Colonic mucosa (tissue), 4 donors: ENCODE data around the gene RBP3. TPM values are rescaled to one million over a fixed set of nuclear protein-coding genes. Genes with fewer than 3 reads are reported as not detected.

Source experiments
- DNase-seq: peaks from one replicate; pipeline ENCODE4 v3.0.0-alpha.2; 2020
- H3K27ac ChIP-seq: fragments of 200-600 bp; one replicate; pipeline ENCODE4 v1.8.0; 2021
- H3K27me3 ChIP-seq: fragments of 200-600 bp; one replicate; pipeline ENCODE4 v1.8.0; 2021
- H3K36me3 ChIP-seq: fragments of 200-600 bp; one replicate; pipeline ENCODE4 v1.8.0; 2021
- H3K4me1 ChIP-seq: fragments of 200-600 bp; one replicate; pipeline ENCODE4 v1.8.0; 2021; ENCODE audit warnings: mild to moderate bottlenecking
- H3K4me3 ChIP-seq: fragments of 200-600 bp; one replicate; pipeline ENCODE4 v1.8.0; 2021
- H3K9ac ChIP-seq, 2 donors: one replicate each; pipeline ENCODE4 v1.7.0; 2013; ENCODE audit warnings: control low read depth in 2 of 2, low read depth in 2 of 2, low read length in 2 of 2
- H3K9me3 ChIP-seq: fragments of 200-600 bp; one replicate; pipeline ENCODE4 v1.8.0; 2021
- intact Hi-C: fragments of 100-400 bp; cut with DNase I; formaldehyde crosslinking; loops from one replicate; pipeline ENCODE4 v1.14.1; 2022
- total RNA-seq, 2 donors: library from RNA; stranded (reverse); fragmentation: NEBNext Ultra II Directional in 1 of 2; extraction: Animal tissue kit (Norgen Biotek cat#: 25700) in 1 of 2; gene quantifications; one replicate each; pipeline ENCODE4 v1.2.1, GENCODE V29; 2021
- TF ChIP-seq, protein P1 (sequence below): fragments of 200-600 bp; IDR thresholded peaks from one replicate; pipeline ENCODE4 v1.8.0; 2022; ENCODE audit warnings: antibody characterized with exemption, mild to moderate bottlenecking
- donor health status: healthy.
- donor health status: DM: no; HTN: no; CAD: no.
- donor health status: DM: no; HTN: no; CAD: no.

Gene RBP3
- total RNA-seq, 2 donors from 2014 or later = not detected

- no peak for DNase-seq
- TF ChIP-seq, protein P1, sequence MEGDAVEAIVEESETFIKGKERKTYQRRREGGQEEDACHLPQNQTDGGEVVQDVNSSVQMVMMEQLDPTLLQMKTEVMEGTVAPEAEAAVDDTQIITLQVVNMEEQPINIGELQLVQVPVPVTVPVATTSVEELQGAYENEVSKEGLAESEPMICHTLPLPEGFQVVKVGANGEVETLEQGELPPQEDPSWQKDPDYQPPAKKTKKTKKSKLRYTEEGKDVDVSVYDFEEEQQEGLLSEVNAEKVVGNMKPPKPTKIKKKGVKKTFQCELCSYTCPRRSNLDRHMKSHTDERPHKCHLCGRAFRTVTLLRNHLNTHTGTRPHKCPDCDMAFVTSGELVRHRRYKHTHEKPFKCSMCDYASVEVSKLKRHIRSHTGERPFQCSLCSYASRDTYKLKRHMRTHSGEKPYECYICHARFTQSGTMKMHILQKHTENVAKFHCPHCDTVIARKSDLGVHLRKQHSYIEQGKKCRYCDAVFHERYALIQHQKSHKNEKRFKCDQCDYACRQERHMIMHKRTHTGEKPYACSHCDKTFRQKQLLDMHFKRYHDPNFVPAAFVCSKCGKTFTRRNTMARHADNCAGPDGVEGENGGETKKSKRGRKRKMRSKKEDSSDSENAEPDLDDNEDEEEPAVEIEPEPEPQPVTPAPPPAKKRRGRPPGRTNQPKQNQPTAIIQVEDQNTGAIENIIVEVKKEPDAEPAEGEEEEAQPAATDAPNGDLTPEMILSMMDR = no peak
- no peak overlapping the region for H3K27ac ChIP-seq
- H3K27me3 ChIP-seq = no peaks in the 10 kb centered on the region
- intact Hi-C loops = no loop called here
- H3K4me1 ChIP-seq = peaks cover 6% of the 10 kb centered on the region
- H3K9me3 ChIP-seq = no peaks in the 10 kb centered on the region
- H3K9ac ChIP-seq = no peak overlapping the region
- H3K36me3 ChIP-seq = no peaks in the 10 kb centered on the region
- no peak overlapping the region for H3K4me3 ChIP-seq
Measured at GRCh38 chr10:47326927-47327330, 21.2 kb upstream of the RBP3 start.

- Histone ChIP-seq H3K27me3 (no peaks in the 10 kb centered on the region), H3K9ac (no peak overlapping the region), H3K9me3 (no peaks in the 10 kb centered on the region), H3K36me3 (no peaks in the 10 kb centered on the region), H3K27ac (peak overlapping the region; percentile 71), H3K4me1 (peaks cover 6% of the 10 kb centered on the region), H3K4me3 (no peak overlapping the region)
- intact Hi-C loops = no loop called here
- TF ChIP-seq, protein P1 = no peak
- DNase-seq = no peak
Measured at GRCh38 chr10:47329855-47330254, 18.3 kb upstream of the RBP3 start.

GRCh38 chr10:47330366-47330765 is 17.8 kb upstream of the RBP3 start:
- H3K27me3 ChIP-seq = no peaks in the 10 kb centered on the region
- intact Hi-C loops = no loop called here
- peaks cover 6% of the 10 kb centered on the region for H3K4me1 ChIP-seq
- H3K36me3 ChIP-seq = no peaks in the 10 kb centered on the region
- TF ChIP-seq, protein P1 = no peak
- H3K9ac ChIP-seq = no peak overlapping the region
- peak overlapping the region; percentile 71 for H3K27ac ChIP-seq
- H3K9me3 ChIP-seq = no peaks in the 10 kb centered on the region
- no peak for DNase-seq
- no peak overlapping the region for H3K4me3 ChIP-seq

GRCh38 chr10:47330804-47331203 is 17.4 kb upstream of the RBP3 start:
- Histone ChIP-seq H3K4me1 (peaks cover 6% of the 10 kb centered on the region), H3K27me3 (no peaks in the 10 kb centered on the region), H3K27ac (peak overlapping the region; percentile 71), H3K9me3 (no peaks in the 10 kb centered on the region), H3K36me3 (no peaks in the 10 kb centered on the region), H3K9ac (no peak overlapping the region), H3K4me3 (no peak overlapping the region)
- DNase-seq = peak; percentile 94
- intact Hi-C loops = no loop called here
- TF ChIP-seq, protein P1 = no peak

GRCh38 chr10:47331491-47331890 is 16.7 kb upstream of the RBP3 start:
- Histone ChIP-seq H3K27me3 (no peaks in the 10 kb centered on the region), H3K4me3 (no peak overlapping the region), H3K9ac (no peak overlapping the region), H3K36me3 (no peaks in the 10 kb centered on the region), H3K9me3 (no peaks in the 10 kb centered on the region), H3K27ac (no peak overlapping the region), H3K4me1 (peaks cover 6% of the 10 kb centered on the region)
- TF ChIP-seq, protein P1 = no peak
- intact Hi-C loops = no loop called here
- no peak for DNase-seq

- intact Hi-C loops = no loop called here
- no peak overlapping the region for H3K27ac ChIP-seq
Measured at GRCh38 chr10:47331954-47332353, 16.2 kb upstream of the RBP3 start.

More at GRCh38 chr10:47331954-47332353, 16.2 kb upstream of the RBP3 start:
- Histone ChIP-seq H3K4me1 (peaks cover 6% of the 10 kb centered on the region), H3K27me3 (no peaks in the 10 kb centered on the region), H3K36me3 (no peaks in the 10 kb centered on the region), H3K9ac (no peak overlapping the region), H3K4me3 (no peak overlapping the region), H3K9me3 (no peaks in the 10 kb centered on the region)
- TF ChIP-seq, protein P1 = no peak
- no peak for DNase-seq
